Mesodermal cell (in vitro differentiated cells): ENCODE measurements around the gene BOK.

Experiments used
- H3K27ac ChIP-seq: 2 replicates; pipeline ENCODE4 v1.7.0; 2013; ENCODE audit warnings: mild to moderate bottlenecking, low read depth, low read length, moderate library complexity; ENCODE audit not compliant: severe bottlenecking
- H3K36me3 ChIP-seq: 2 replicates; pipeline ENCODE4 v1.7.1; 2013; ENCODE audit warnings: mild to moderate bottlenecking, low read length, moderate library complexity; ENCODE audit not compliant: control insufficient read depth, insufficient read depth
- H3K4me1 ChIP-seq: one replicate; pipeline ENCODE4 v1.7.1; 2013; ENCODE audit warnings: mild to moderate bottlenecking, low read length; ENCODE audit not compliant: insufficient read depth, control insufficient read depth, poor library complexity, severe bottlenecking
- H3K4me3 ChIP-seq: 2 replicates; pipeline ENCODE4 v1.7.0; 2013; ENCODE audit warnings: low read length, control low read depth, mild to moderate bottlenecking; ENCODE audit not compliant: insufficient read depth, poor library complexity, severe bottlenecking; ENCODE audit errors: extremely low read depth
- H3K9me3 ChIP-seq: 2 replicates; pipeline ENCODE4 v1.7.1; 2013; ENCODE audit warnings: mild to moderate bottlenecking, low read length, moderate library complexity; ENCODE audit not compliant: control insufficient read depth
- WGBS, 2 experiments: methylation state at CpG; one replicate each; pipeline ENCODE4 v1.1.5; 2013; ENCODE audit warnings: missing lambda C conversion rate in 2 of 2; ENCODE audit not compliant: insufficient coverage in 2 of 2; 5-methylcytosine and 5-hydroxymethylcytosine counted together

Gene BOK

GRCh38 chr2:241607162-241607885 lies 48.8 kb downstream of the BOK start:
- H3K4me1 ChIP-seq: peaks cover 4% of the 10 kb centered on the region
- no peak overlapping the region for H3K27ac ChIP-seq
- H3K36me3 ChIP-seq: peaks cover 53% of the 10 kb centered on the region
- no peak overlapping the region for H3K4me3 ChIP-seq
- no peaks in the 10 kb centered on the region for H3K9me3 ChIP-seq
- WGBS, 2 experiments: 95 to 98% methylated on average over 22 to 27 of the region's 27 CpGs

GRCh38 chr2:241608881-241609280 lies 50.3 kb downstream of the BOK start:
- no peak overlapping the region for H3K4me3 ChIP-seq
- peaks cover 42% of the 10 kb centered on the region for H3K36me3 ChIP-seq
- no peak overlapping the region for H3K27ac ChIP-seq
- H3K4me1 ChIP-seq: peaks cover 4% of the 10 kb centered on the region
- H3K9me3 ChIP-seq: no peaks in the 10 kb centered on the region
- 96 to 97% methylated on average over 9 to 10 of the region's 10 CpGs for WGBS, 2 experiments

- peaks cover 4% of the 10 kb centered on the region for H3K4me1 ChIP-seq
- H3K4me3 ChIP-seq: peak overlapping the region; percentile 37
- peak overlapping the region; percentile 55 for H3K27ac ChIP-seq
- H3K9me3 ChIP-seq: no peaks in the 10 kb centered on the region
- H3K36me3 ChIP-seq: peaks cover 37% of the 10 kb centered on the region
- 10 to 12% methylated on average over 56 to 62 of the region's 76 CpGs for WGBS, 2 experiments
These were observed 51.6 kb downstream of the BOK start for GRCh38 chr2:241609859-241610793.

- Histone ChIP-seq H3K27ac (peak overlapping the region; percentile 55), H3K9me3 (no peaks in the 10 kb centered on the region), H3K4me3 (no peak overlapping the region), H3K4me1 (peaks cover 4% of the 10 kb centered on the region), H3K36me3 (peaks cover 34% of the 10 kb centered on the region)
- 92 to 94% methylated on average over 5 to 11 of the region's 13 CpGs for WGBS, 2 experiments
These were observed 52.5 kb downstream of the BOK start for GRCh38 chr2:241611062-241611461.

GRCh38 chr2:241612156-241613016 lies 53.8 kb downstream of the BOK start:
- H3K9me3 ChIP-seq: no peaks in the 10 kb centered on the region
- H3K36me3 ChIP-seq: peaks cover 29% of the 10 kb centered on the region
- peaks cover 4% of the 10 kb centered on the region for H3K4me1 ChIP-seq
- 92 to 94% methylated on average over 13 to 17 of the region's 20 CpGs for WGBS, 2 experiments
- H3K27ac ChIP-seq: no peak overlapping the region
- H3K4me3 ChIP-seq: no peak overlapping the region

- Histone ChIP-seq H3K4me1 (peaks cover 10% of the 10 kb centered on the region), H3K27ac (no peak overlapping the region), H3K4me3 (no peak overlapping the region), H3K36me3 (peaks cover 28% of the 10 kb centered on the region), H3K9me3 (no peaks in the 10 kb centered on the region)
- 92 to 99% methylated on average over 7 to 10 of the region's 15 CpGs for WGBS, 2 experiments
These were observed 54.7 kb downstream of the BOK start for GRCh38 chr2:241613017-241613780.

GRCh38 chr2:241615041-241615440 lies 56.5 kb downstream of the BOK start:
- Histone ChIP-seq H3K4me1 (peaks cover 6% of the 10 kb centered on the region), H3K27ac (no peak overlapping the region), H3K4me3 (no peak overlapping the region), H3K36me3 (peaks cover 33% of the 10 kb centered on the region), H3K9me3 (no peaks in the 10 kb centered on the region)
- 88 to 93% methylated on average over 7 to 9 of the region's 11 CpGs for WGBS, 2 experiments

- Histone ChIP-seq H3K9me3 (no peaks in the 10 kb centered on the region), H3K27ac (no peak overlapping the region), H3K4me1 (peaks cover 6% of the 10 kb centered on the region), H3K4me3 (no peak overlapping the region), H3K36me3 (peaks cover 33% of the 10 kb centered on the region)
- WGBS, 2 experiments: 90 to 91% methylated on average over 14 to 16 of the region's 16 CpGs
These were observed 57.0 kb downstream of the BOK start for GRCh38 chr2:241615522-241616052.

GRCh38 chr2:241616168-241617125 lies 57.9 kb downstream of the BOK start:
- Histone ChIP-seq H3K9me3 (peaks cover 2% of the 10 kb centered on the region), H3K27ac (no peak overlapping the region), H3K36me3 (peaks cover 36% of the 10 kb centered on the region), H3K4me1 (peaks cover 6% of the 10 kb centered on the region), H3K4me3 (no peak overlapping the region)
- WGBS, 2 experiments: 96 to 99% methylated on average over 19 to 23 of the region's 30 CpGs
